COR-L47 (cell line): Measurements from ENCODE around the gene EPHB2.
A peak's percentile ranks its signal among the peaks of the same experiment; 100 is the strongest.
"Not testable (repeated sequence)": the region's sequence is repeated elsewhere in the genome, so short reads cannot be mapped to it uniquely, and the experiment has no call there.

ENCODE experiments used
- DNase-seq: peaks from one replicate; lab custom pipeline; 2025; lab: John Stamatoyannopoulos, UW

Gene EPHB2

GRCh38 chr1:22710701-22711049 is at the start of gene EPHB2:
TSS of gene EPHB2 (plus strand) at chr1:22710839. CDS start at chr1:22710983, 144 bp downstream.
- DNase-seq: peak; percentile 34

DNA sequence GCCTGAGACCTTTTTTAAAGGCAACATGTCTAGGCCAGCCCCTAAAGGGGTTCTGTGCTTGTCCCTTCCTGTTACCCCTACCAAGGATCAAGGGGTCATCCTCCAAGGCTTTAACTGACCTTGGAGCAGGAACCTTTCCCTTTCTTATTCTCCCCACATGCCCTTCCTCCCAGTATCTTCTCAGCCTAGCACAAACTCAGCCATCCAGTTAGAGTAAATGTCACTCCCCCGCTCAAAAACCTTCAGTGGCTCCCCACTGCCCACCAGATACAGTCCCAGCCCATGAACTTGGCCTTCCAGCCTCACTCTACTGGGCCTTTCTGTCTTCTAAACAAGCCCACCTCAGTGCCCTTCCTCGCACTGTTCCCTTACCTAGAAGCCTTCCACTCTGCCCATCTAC is 48.8 kb upstream of the EPHB2 start:
- DNase-seq: no peak

- DNase-seq: no peak
Observed at GRCh38 chr1:22662318-22662717, 48.3 kb upstream of the EPHB2 start.

GRCh38 chr1:22662986-22663408 is 47.6 kb upstream of the EPHB2 start:
- no peak for DNase-seq

DNA sequence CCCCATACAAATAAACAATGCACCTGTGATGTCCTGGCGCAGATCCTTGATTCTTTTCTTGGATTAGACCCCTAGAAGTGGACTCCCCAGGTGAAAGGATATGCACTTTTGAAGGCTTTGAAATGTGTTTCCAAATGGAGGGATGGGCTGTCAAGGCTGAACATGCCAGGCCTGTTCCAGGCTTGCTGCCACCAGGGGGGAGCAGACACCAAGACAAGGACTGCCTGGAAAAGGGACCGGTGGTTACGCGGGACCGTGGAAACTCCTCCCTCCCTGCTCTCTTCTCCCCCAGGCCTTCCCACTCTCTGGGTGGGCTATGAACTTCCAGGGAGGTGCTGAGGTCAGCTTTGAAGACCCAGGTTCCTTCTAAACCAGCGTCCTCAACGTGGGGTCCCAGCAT is 44.9 kb upstream of the EPHB2 start:
- DNase-seq: peak; percentile 26

- DNase-seq: no peak
Observed at GRCh38 chr1:22666412-22666811, 44.2 kb upstream of the EPHB2 start.

DNA sequence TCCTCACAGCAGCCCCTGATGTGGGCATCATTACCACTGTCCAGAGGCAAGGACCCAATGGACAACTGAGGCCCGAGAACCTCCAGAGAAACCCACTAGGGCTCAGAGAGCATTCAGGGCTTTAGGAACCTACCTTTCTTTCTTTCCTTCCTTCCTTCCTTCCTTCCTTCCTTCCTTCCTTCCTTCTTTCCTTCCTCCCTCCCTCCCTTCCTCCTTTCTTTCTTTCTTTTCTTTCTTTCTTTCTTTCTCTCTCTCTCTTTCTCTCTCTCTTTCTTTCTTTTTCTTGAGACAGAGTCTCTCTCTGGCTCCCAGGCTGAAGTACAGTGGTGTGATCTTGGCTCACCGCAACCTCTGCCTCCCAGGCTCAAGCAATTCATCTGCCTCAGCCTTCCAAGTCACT is 41.8 kb upstream of the EPHB2 start:
- DNase-seq: not testable (repeated sequence)

GRCh38 chr1:22670352-22670975 is 40.2 kb upstream of the EPHB2 start:
- no peak for DNase-seq

DNA sequence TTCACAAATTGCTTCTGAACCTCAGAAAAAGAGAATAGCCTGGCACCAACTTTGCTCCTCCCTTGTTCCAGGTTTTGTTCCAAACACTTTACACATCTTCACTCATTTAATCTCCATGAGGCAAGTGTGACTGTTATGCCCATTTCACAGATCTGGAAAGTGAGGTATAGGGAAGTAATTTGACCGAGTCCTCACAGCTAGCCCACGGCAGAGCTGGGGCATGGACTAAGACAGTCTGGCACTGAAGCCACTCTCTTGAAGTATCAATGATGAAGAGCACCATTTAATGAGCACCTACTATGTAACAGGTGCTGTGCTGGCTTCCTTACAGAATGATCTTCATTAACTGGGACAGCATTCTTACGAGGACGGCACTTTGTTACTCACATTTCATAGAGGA is 38.6 kb upstream of the EPHB2 start:
- DNase-seq: no peak

DNA sequence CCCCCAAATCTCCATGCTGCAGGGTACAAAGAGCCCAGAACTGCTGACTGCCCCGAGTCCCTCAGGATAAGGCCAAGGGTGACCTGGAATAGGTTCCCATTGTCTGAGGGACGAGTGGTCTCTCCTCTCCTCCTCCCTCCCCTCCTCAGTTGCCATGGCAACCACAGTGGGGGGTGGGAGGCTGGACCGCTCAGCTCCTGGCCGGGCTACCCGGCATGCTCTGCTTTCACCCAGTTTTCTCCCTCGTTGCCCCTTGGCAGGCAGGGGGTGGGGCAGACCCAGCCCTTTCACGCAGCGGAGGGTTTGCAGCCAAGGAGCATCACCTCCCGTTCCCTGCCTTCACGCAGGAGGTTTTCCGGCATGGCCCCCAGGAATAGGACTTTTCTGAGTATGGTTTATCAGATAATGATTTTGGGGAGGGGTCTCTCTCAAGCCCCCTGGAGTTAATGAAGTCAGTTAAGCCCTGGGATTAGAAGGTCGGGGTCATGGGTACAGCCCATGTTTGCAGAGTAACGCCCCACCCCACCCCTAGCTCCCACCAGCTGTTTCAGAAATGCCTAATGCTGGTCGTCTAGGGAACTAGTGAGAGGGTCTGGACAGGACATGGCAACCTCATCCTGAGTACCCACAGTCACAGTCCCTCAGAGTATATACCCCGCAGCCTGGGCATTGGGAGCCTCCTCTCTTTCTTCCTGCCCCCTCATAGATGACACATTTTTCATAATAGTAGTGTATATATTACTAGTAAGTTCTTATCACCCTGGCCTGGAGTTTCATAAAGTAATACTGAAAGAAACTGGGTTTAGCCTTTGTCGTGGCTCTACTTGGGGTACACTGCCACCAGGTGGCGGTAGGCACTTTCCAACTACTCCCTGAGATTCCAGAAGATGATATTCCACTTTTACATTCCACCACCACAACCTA is 36.9 kb upstream of the EPHB2 start:
- peak; percentile 24 for DNase-seq

GRCh38 chr1:22674410-22674749 is 36.3 kb upstream of the EPHB2 start:
- DNase-seq: no peak

DNA sequence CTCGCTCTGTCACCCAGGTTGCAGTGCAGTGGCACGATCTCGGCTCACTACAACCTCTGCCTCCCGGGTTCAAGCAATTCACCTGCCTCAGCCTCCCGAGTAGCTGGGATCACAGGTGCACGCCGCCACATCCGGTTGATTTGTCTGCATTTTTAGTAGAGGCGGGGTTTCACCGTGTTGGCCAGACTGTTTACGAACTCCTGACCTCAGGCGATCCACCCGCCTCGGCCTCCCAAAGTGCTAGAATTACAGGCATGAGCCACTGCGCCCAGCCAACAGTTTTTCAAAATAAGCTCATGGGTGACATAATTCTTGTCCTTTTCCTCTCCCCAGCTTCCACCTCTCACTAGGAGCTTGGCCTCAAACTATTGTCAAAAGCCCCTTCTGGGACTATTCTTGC is 34.5 kb upstream of the EPHB2 start:
- not testable (repeated sequence) for DNase-seq

- DNase-seq: no peak
Observed at GRCh38 chr1:22676916-22677583, 33.6 kb upstream of the EPHB2 start.

- no peak for DNase-seq
Observed at GRCh38 chr1:22677931-22678896, 32.4 kb upstream of the EPHB2 start.

DNA sequence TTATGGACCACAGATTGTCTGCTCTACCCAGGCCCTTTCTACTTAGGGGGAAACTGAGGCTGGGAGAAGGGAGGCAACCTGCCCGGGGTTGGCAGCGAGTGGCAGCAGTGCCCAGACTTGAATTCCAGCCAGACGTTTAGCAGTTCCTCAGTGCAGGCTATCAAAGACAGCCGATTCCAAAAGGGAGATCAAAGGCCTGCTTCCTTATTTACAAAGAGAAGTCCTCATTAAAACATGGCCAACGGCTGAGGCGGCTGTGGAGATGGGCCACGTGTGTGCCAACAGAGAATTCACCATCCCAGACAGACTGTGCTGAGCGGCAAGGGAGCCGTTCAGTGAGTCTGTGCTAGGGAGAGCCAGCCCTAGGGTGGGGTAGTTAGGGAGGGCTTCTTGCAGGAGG is 29.9 kb upstream of the EPHB2 start:
- DNase-seq: no peak

- DNase-seq: no peak
Observed at GRCh38 chr1:22681556-22682276, 28.9 kb upstream of the EPHB2 start.

- DNase-seq: no peak
Observed at GRCh38 chr1:22683547-22683946, 27.1 kb upstream of the EPHB2 start.

- DNase-seq: no peak
Observed at GRCh38 chr1:22685591-22686059, 25.0 kb upstream of the EPHB2 start.

- DNase-seq: no peak
Observed at GRCh38 chr1:22687191-22687590, 23.4 kb upstream of the EPHB2 start.

GRCh38 chr1:22688466-22688865 is 22.2 kb upstream of the EPHB2 start:
- DNase-seq: no peak

GRCh38 chr1:22689505-22689904 is 21.1 kb upstream of the EPHB2 start:
- peak; percentile 87 for DNase-seq
